ENCODE data around the gene CHCHD6. TPM values are rescaled to one million over a fixed set of nuclear protein-coding genes. Genes with fewer than 3 reads are reported as not detected.

The CHCHD6 gene
- total and polyA plus RNA-seq, 8 donors, result 5.0 to 10.9 (median 6.0) TPM

GRCh38 chr3:126977821-126978220 lies 273.8 kb downstream of the CHCHD6 start:
- DNase-seq, result peak in 1 of 6 donors; percentile 26
- no peak overlapping the region for H3K27ac ChIP-seq
- H3K27me3 ChIP-seq, result no peaks in the 10 kb centered on the region
- peaks cover 0 to 4% (median 0%) of the 10 kb centered on the region in 3 donors for H3K4me1 ChIP-seq
- intact Hi-C loops (cut with DNase I), result loop anchor here in 1 of 3 donors (10.0 kb wide), 1 partner anchor 477 kb away; no protein-coding TSS in a partner anchor
- no peak for ATAC-seq
- no peaks in the 10 kb centered on the region for H3K9me3 ChIP-seq
- WGBS, 2 donors, result 67 to 90% methylated on average over 6 of the region's 6 CpGs
- no peaks in the 10 kb centered on the region for H3K36me3 ChIP-seq
- TF ChIP-seq CTCF (IDR thresholded peaks at IDR 0.05), result no peak
- no peak overlapping the region for H3K4me3 ChIP-seq
- no peak for FAIRE-seq

- Histone ChIP-seq H3K36me3 (no peaks in the 10 kb centered on the region), H3K9me3 (no peaks in the 10 kb centered on the region), H3K27ac (no peak overlapping the region), H3K4me1 (peaks cover 0 to 4% (median 0%) of the 10 kb centered on the region in 3 donors), H3K27me3 (no peaks in the 10 kb centered on the region), H3K4me3 (no peak overlapping the region)
- FAIRE-seq, result no peak
- intact Hi-C loops (cut with DNase I), result loop anchor here in 1 of 3 donors (10.0 kb wide), 1 partner anchor 477 kb away; no protein-coding TSS in a partner anchor
- no peak for DNase-seq
- 74 to 86% methylated on average over 5 of the region's 5 CpGs for WGBS, 2 donors
- no peak for ATAC-seq
- no peak for TF ChIP-seq CTCF (IDR thresholded peaks at IDR 0.05)
Observed at GRCh38 chr3:126978291-126978690, 274.3 kb downstream of the CHCHD6 start.

GRCh38 chr3:126979046-126979628 lies 275.1 kb downstream of the CHCHD6 start:
- FAIRE-seq (no peak), DNase-seq (peak in 1 of 6 donors; percentile 32), ATAC-seq (no peak)
- Histone ChIP-seq H3K36me3 (no peaks in the 10 kb centered on the region), H3K4me3 (no peak overlapping the region), H3K27me3 (no peaks in the 10 kb centered on the region), H3K27ac (no peak overlapping the region), H3K9me3 (no peaks in the 10 kb centered on the region), H3K4me1 (peaks cover 0 to 4% (median under 1%) of the 10 kb centered on the region in 3 donors)
- 42 to 54% methylated on average over 5 of the region's 5 CpGs for WGBS, 2 donors
- no peak for TF ChIP-seq CTCF (IDR thresholded peaks at IDR 0.05)
- intact Hi-C loops (cut with DNase I), result loop anchor here in 1 of 3 donors (10.0 kb wide), 1 partner anchor 476 kb away; no protein-coding TSS in a partner anchor

- no peak for ATAC-seq
- no peaks in the 10 kb centered on the region for H3K36me3 ChIP-seq
- no peaks in the 10 kb centered on the region for H3K9me3 ChIP-seq
- intact Hi-C loops (cut with DNase I), result loop anchor here in 1 of 3 donors (10.0 kb wide), 1 partner anchor 226 kb away; no protein-coding TSS in a partner anchor
- H3K4me1 ChIP-seq, result peaks cover 0 to 7% (median 4%) of the 10 kb centered on the region in 3 donors
- no peak for TF ChIP-seq CTCF (IDR thresholded peaks at IDR 0.05)
- no peaks in the 10 kb centered on the region for H3K27me3 ChIP-seq
- H3K4me3 ChIP-seq, result no peak overlapping the region
- H3K27ac ChIP-seq, result no peak overlapping the region
- FAIRE-seq, result no peak
- peak in 1 of 6 donors; percentile 43 for DNase-seq
- 68 to 79% methylated on average over 15 of the region's 15 CpGs for WGBS, 2 donors
Observed at GRCh38 chr3:126980266-126980811, 276.3 kb downstream of the CHCHD6 start.

GRCh38 chr3:126982126-126982470 lies 278.1 kb downstream of the CHCHD6 start:
- intact Hi-C loops (cut with DNase I), result loop anchor here in 1 of 3 donors (10.0 kb wide), 1 partner anchor 227 kb away; no protein-coding TSS in a partner anchor
- peak overlapping the region in 1 of 4 donors; percentile 72 for H3K27ac ChIP-seq
- DNase-seq (peak in 1 of 6 donors; percentile 55), ATAC-seq (peak in 2 of 4 donors; percentile 11 to 17), FAIRE-seq (no peak)
- H3K9me3 ChIP-seq, result no peaks in the 10 kb centered on the region
- H3K36me3 ChIP-seq, result no peaks in the 10 kb centered on the region
- H3K4me3 ChIP-seq, result peak overlapping the region in 2 of 4 donors; percentile 64 to 81
- WGBS, 2 donors, result 2 to 8% methylated on average over 12 of the region's 12 CpGs
- peaks cover 0 to 16% (median 11%) of the 10 kb centered on the region in 3 donors for H3K4me1 ChIP-seq
- no peaks in the 10 kb centered on the region for H3K27me3 ChIP-seq
- TF ChIP-seq CTCF (IDR thresholded peaks at IDR 0.05), result no peak

All from pancreas (tissue), 10 donors.